GM19025 (cell line): Measurements from ENCODE around the gene CELF5.
"Not testable (repeated sequence)": the region's sequence is repeated elsewhere in the genome, so short reads cannot be mapped to it uniquely, and the experiment has no call there.

Experiments
- ATAC-seq: cut with Tn5 transposase; IDR thresholded peaks from one replicate; pipeline ENCODE4 v1.9.1; 2021; ENCODE audit warnings: mild to moderate bottlenecking, low read depth, moderate library complexity; ENCODE audit not compliant: unreplicated experiment

CELF5 gene

DNA sequence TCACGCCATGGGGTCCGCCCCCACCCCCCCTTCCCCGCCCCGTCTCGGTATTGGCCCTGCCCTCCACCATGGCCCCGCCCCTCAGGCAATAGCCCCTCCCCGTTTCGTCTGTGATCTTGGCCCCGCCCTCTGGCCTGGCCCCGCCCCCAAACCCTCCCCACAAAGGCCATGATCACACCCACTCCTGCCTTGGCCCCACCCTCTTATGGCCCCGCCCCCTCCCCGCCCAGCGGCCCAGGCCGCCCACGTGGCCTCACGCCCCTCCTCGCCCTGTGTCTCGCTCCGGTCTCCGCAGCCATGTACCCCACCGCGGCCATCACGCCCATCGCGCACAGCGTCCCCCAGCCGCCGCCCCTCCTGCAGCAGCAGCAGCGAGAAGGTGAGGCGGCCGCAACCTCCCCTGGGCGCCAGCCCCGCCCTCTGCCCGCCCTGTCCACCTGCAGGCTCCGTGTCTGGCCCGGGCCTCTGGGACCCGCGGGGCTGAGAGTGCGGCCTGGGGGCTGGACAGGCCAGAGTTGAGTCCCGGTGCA is 61.3 kb downstream of the CELF5 start:
- ATAC-seq, result no peak

- no peak for ATAC-seq
These were observed 63.4 kb downstream of the CELF5 start for GRCh38 chr19:3287814-3288213.

DNA sequence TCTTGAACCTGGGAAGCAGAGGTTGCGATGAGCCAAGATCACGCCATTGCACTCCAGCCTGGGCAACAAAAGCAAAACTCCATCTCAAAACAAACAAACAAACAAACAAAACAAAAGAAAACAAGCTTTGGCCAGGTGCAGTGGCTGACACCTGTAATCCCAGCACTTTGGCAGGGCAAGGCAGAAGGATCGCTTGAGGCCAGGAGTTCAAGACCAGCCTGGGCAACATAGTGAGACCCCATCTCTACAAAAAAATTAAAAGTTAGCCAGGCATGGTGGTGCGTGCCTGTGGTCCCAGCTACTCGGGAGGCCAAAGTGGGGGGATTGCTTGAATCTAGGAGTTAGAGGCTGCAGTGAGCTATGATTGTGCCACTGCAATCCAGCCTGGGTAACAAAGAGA is 64.0 kb downstream of the CELF5 start:
- ATAC-seq, result not testable (repeated sequence)

GRCh38 chr19:3289971-3290569 is 65.6 kb downstream of the CELF5 start:
- no peak for ATAC-seq

DNA sequence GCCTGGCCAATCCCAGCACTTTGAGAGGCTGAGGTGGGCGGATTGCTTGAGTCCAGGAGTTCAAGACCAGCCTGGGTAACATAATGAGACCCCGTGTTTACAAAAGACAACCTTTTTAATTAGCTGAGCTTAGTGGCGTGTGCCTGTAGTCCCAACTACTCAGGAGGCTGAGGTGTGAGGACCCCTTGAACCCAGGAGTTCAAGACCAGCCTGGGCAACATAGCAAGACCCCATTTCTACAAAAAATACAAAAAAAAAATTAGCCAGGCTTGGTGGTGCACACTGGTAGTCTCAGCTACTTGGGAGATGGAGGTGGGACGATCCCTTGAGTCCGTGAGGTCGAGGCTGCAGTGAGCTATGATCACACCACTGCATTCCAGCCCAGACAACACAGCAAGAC is 66.4 kb downstream of the CELF5 start:
- not testable (repeated sequence) for ATAC-seq

DNA sequence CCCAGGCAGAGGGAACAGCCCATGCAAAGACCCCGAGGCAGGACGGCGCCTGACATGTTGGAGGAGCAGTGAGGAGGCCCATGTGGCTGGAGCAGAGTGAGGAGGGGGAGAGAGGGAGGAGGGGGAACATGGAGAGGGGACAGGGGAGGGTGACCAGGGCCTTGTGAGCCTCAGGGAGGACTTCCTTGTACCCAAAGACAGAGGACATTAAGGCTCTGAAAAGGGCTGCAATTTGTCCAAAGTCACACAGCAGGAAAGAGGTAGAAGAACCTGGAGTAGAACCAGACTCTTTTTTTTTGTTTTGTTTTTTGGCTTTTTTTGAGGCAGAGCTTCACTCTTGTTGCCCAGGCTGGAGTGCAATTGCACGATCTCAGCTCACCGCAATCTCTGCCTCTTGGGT is 67.2 kb downstream of the CELF5 start:
- no peak for ATAC-seq

DNA sequence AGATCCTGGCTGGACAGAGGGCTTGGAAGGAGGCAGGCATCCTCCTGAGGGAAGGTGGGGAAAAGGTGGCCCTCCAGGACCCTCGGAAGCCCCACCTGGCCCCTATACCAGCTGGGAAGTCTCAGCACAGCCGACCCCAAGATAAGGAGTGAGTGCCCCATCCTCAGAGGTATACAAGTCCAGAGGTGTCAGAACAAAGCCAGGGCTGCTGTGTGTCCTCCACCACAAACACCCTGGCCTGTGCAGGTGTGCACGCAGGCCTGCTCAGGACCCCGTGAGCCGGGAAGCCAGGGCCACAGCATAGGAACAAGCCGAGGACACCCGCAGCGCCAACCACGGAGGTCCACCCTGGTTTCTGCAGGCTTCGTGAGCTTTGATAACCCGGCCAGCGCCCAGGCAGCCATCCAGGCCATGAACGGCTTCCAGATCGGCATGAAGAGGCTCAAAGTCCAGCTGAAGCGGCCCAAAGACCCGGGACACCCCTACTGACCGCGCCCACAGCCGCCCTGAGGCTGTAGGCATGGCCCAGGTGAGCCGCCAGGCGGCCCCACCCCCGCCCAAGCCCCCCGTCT is 68.6 kb downstream of the CELF5 start:
- ATAC-seq, result no peak

- no peak for ATAC-seq
These were observed 69.1 kb downstream of the CELF5 start for GRCh38 chr19:3293560-3293959.

- ATAC-seq, result no peak
These were observed 69.8 kb downstream of the CELF5 start for GRCh38 chr19:3294080-3294850.

GRCh38 chr19:3295581-3295980 is 71.1 kb downstream of the CELF5 start:
- no peak for ATAC-seq

DNA sequence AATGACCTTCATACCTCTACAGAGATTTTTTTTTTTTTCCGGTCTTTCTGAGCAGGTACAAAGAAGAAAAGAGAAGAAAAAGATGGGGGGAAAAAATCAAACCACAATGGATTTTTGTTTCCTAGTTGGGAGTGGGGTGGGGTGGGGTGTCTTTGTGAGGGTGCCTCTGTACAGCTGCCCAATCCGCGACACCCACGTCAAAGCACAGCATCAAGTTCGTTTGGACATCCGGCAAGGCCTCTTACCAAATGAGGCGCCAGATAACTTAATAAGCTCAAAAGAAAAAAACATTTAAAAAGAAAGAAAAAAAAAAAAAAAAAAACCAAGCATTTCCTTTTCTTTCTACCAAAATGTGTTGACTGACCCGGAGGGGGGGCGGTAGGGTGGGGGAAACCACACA is 71.6 kb downstream of the CELF5 start:
- ATAC-seq, result no peak

GRCh38 chr19:3296446-3296845 is 72.0 kb downstream of the CELF5 start:
- no peak for ATAC-seq

DNA sequence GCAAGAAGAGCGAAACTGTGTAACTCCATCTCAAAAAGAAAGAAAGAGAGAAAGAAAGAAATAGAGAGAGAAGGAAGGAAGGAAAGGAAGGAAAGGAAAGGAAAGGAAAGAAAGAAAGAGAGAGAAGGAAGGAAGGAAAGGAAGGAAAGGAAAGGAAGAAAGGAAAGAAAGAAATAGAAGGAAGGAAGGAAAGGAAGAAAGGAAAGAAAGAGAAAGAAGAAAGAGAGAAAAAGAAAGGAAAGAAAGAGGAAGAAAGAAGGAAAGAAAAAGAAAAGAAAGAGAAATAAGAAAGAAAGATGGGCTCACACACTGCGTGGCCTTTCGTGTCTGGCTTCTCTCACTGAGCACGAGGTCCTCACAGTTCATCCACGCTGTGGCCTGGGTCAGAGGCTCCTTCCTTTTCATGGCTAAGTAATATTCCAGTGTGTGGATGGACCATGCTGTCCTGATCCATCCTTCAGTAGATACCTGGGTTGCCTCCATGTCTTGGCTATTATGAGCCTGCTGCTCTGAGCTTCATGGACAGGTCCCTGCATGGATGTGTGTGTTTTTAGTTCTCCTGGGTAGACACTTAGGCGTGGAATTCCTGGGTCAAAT is 74.5 kb downstream of the CELF5 start:
- ATAC-seq, result no peak

DNA sequence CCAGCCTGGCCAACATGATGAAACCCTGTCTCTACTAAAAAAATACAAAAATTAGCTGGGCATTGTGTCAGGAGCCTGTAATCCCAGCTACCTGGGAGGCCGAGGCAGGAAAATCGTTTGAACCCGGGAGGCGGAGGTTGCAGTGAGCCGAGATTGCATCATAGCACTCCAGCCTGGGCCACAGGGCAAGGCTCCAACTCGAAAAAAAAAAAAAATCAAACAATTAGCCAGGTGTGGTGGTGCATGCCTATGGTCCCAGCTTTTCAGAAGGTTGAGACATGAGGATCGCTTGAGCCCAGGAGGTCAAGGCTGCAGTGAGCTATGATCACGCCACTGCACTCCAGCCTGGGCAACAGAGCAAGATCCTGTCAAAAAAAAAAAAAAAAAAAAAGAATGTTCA is 76.1 kb downstream of the CELF5 start:
- ATAC-seq, result not testable (repeated sequence)

GRCh38 chr19:3302755-3303154 is 78.3 kb downstream of the CELF5 start:
- ATAC-seq, result no peak

GRCh38 chr19:3304871-3305423 is 80.5 kb downstream of the CELF5 start:
- no peak for ATAC-seq

DNA sequence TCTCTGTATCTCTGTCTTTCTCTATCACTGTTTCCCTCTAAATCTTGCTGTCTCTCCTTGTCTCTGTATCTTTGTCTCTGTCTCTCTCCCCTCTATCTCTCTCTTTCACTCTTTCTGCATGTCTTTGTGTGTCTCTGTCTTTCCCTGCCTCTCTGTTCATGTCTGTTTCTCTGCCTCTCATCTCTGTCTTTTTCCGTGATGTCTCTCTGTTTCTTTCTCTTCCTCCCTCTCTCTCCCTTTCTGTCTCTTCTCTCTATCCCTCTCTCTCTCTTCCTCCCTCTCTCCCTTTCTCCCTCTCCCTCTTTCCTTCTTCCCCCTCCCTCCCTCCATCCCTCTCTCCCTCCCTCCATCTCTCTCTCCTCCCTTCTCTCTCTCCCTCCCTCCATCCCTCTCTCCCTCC is 85.3 kb downstream of the CELF5 start:
- ATAC-seq, result no peak

GRCh38 chr19:3310280-3310679 is 85.8 kb downstream of the CELF5 start:
- no peak for ATAC-seq

DNA sequence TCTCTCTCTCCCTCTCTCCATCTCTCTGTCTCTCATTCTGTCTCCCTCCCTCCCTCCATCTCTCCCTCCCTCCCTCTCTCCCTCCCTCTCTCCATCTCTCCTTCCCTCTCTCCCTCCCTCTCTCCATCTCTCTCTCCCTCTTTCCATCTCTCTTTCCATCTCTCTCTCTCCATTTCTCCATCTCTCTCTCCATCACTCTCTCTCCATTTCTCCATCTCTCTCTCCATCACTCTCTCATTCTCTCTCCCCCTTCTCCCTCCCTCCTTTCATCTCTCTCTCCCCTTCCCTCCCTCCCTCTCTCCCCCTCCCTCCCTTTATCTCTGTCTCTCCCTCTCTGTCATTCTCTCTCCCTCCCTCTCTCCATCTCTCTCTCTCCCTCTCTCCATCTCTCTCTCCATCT is 86.2 kb downstream of the CELF5 start:
- ATAC-seq, result no peak

DNA sequence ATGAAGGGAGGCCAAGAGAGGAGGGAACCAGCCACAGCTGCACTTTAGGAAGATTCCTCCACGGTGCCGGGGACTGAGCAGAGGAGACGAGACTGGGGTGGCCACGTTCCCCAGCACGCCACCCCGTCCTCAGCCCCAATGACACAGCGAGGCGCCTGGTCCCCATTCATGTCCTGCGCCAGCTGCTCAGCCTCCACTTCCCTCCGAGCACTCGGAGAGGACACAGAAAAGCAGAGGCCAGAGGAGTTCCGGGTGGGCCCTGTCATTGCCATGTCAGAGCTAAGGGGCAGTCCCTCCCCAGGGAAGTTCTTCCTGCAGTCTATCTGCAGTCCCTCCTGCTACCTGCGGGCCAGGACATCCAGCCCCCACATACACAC is 88.7 kb downstream of the CELF5 start:
- ATAC-seq, result no peak
